ENCODE results near the gene HOXA10. TPM values are rescaled to one million over a fixed set of nuclear protein-coding genes. Genes with fewer than 3 reads are reported as not detected.
A peak's percentile ranks its signal among the peaks of the same experiment; 100 is the strongest.

The HOXA10 gene
- polyA plus RNA-seq, 1 donor: 30.3 TPM

DNA sequence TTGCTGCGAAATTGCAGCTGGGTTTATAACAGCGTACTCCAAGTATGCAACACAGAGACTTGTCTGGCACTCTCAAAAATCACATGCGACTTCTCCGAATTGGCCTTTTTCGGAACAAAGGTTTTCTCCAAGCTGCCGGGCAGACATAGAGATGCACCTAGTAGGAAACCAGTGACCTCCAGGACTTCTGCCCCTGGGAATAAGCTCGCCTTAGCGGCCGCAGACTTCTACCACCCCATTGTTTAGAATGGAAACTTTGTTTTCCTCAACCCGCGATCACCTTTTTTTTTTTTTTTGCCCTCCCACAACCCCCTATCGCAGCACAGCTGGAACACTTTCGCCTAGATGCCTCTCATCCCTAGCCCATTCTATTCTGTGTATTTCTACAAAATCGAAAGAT is 4.9 kb upstream of the HOXA10 start:
- DNase-seq: no peak

DNA sequence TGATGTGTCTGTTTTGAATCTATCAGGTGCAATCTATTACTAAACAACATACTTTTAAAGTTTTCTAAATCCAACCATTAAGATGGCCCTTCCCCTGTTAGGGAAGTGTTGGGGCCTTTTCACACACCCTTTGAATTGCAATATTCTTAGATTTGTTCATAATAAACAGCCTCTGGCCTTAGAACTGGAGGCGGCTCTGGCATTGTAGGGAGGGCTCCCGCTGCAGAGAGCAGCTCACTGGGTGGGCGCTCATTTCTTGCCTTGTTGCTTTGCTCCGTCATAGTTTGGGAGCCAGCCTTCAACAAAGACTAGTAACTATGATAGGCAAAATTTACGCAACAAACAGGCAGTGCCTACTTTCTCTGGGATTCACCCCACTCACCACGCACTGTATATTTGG is 4.2 kb upstream of the HOXA10 start:
- DNase-seq: no peak

DNA sequence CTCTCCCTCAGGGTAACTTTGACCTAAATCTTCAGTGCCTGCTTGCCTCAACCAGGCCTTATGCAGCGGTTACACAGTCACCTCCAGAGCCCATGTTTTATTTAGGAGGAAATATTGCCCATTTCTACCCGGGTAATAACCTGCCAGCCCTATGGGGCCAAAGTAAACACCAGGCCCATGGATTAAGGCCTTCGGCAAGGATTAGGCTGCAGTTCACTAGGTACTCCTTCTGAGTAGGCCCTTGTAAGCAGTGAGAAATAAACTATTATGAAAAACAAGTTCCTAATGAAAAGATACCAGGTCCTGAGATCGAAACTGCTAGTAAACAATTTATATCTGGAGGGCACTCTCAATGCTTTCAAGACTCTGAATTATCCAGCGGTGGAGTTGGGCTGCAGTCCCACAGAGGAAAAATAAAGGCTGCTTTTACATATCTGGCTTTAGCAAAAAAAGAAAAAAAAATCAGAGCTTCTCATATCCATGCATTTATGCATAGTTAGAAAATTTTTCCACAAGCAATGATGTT is 3.7 kb upstream of the HOXA10 start:
- DNase-seq: no peak

DNA sequence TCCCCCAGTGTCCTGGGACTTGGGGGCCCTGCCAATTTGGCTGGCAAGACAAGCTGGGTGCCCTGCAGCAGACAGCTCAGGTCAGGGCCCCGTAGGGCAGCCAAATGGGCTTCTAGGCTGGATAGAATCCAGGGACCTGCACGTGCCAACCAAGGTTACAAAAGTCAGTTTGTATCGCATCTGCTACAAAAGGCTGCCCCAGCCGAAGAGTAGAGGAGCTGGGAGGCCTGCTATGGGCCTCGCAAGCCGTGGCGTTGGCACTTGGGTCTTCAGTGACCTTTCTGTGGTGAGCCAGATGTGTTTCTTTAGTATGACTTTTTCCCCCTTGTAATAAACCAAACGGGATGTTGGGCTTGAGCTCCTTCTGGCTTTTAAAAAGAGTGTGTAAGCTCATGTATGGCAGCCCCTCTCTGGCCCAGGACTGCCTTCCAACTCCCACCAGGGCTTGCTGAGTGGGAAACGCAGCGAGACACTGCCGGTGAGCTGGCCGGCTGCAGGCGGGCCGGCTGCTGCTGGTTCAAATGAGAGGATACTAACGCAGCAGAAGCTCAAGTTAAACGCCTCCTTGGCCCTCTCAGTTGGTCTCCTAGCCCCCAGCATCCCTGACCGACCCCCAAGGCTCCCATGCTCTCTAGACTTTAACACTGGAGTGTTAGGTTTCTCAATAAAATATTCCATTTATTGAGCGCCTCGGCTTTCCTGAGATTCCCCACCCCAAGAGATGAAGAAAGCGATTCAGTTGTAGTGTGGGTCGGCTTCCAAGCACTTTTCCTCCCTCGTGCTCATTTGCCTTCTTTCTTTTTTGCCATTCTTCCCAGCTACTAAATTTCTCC is 3.1 kb upstream of the HOXA10 start:
- DNase-seq: no peak

DNA sequence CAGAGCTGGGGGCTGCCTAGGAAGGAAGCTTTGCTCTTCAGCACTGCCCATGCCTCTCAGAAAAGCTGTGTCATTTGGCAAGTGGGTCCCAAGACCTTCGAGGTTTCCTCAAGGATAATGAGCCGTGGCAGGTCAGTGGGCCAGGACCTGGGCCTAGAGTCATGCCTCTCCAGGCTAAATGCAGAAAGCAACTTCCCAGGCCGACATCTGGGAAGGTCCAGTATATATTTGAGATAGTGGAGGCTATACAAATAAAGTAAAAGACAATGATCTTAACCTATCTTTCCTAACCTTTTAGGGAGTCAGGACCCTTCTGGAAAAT is 2.4 kb upstream of the HOXA10 start:
- no peak for DNase-seq

DNA sequence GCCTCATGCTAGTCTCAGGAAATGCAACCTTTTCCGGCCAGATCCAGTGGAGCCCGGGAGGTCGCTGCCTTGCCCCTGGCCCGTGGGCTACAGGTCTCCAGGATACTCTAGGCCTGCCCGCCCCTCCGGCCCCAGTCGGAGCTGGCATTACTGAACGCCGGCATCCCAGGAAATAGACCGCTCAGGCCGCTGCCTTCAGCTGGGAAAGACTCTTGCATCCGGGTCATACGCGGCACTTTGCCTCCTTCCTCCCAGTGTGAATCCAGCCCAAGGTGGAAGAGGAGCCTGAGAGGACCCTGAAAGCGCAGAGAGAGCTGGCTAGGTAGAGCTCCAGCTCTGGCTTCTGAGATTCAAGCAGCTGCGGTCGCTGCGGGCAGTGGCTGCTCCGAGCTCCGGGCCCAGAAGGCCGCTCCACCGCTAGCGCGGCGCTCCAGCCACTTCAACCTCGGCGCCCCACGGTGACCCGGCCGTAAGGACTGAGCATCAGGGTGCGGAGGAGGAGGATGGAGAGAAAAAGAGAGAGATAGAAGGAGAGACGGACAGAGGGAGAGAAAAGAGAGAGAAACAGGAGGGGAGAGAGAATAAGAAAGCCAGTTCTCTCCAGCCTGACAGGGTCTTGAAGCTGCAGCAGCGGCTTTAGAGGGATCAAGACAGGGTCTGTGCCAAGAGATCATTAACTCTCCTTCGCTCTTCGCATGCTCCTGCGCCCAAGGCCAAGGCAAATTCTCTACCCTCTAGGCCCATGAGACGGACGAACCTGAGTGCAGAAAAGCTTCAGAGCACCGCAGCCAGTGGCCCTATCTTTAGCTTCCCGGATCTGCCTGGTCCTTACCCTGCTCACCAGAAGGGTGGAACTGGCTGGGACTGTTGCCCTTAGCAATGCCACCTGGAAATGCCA is 1.8 kb upstream of the HOXA10 start:
- DNase-seq: no peak

DNA sequence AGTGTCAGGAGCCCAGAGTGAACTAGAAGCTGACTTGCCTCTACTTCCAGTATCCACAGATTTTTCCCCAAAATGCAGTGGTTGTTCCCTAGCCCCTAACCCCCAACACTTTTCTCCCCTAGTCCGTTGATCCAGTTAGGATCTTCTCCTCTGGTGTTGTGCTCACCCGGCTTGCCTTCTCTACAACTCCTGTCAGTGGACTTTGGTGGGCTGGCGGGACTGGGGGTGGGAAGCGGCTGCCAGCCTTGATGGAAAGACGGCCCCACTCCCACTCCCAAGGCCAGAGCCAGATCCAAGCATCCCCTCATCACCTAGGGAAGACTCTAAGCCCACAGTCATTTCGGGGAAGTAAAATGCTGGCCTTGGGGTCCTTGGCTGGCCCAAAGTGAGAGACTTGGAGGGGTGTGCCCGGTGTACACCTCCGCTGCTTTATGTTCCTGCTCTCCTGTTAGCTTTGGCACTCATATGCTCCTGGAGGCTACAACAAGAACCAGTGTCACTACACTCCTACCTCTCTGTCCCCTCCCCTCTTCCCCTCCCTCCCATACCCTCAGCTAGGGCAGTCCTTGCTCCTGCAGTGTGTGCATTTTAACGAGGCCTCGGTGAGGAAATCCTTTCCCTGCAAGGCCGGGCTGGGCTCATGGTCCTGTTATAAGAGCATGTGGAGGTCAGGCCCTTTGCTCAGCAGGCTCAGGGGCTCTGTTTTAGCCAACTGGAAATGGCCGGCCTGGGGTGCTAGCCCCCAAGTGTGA is 930 bp upstream of the HOXA10 start:
- no peak for DNase-seq

DNA sequence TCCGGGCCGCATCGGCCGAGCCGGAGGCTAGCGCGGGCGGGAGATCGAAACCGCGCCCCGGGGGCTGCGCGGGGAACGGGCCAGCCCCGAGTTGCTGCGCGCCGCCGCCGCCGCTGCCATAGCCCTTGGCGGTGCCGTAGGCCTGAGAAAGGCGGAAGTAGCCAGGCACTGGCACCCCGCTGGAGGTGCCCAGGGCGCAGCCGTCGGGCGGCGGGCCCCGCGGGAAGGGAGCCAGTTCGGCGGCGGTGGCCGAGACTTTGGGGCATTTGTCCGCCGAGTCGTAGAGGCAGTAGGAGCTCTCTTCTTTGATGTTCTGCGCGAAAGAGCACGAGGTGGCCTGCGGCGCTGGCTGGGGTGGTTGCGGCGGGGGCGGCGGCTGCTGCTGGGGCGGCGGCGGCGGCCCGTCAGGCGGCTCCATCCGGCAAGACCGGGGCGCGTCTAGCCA is 587 bp downstream of the HOXA10 start:
- no peak for DNase-seq

DNA sequence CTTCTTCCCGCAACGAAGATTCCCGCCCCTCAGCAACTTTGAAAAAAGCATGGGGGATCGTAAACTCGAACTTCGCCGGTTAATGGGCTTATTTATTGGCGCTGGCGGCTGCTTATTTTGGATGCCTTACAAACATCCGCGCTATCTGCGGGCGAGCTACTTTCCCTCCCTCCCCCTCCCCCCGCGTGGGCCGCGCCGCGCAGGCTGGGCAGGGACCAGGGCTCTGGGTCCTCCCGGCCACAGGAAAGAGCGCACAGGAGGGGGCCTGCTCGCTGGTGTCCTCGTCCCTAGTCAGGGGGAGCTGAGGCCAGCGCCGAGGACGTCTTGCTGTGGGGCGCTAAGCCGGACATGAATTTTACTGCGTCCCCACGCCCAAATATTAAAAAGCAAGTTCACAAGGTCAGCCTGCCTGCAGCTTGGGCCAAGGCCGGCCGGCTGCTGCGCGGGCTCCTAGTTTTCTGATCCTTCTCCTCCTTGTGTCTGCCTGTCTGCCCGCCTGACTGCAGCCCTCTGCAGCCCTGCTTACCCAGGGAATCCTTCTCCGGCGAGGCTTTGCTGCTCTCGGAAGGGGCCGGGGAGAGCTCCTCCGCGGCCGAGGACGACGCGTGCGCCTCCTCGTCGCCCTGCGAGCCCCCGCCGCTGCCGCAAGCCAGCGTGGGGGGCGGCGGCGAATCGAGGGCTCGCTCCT is 1.2 kb downstream of the HOXA10 start:
- peak; percentile 87 for DNase-seq

DNA sequence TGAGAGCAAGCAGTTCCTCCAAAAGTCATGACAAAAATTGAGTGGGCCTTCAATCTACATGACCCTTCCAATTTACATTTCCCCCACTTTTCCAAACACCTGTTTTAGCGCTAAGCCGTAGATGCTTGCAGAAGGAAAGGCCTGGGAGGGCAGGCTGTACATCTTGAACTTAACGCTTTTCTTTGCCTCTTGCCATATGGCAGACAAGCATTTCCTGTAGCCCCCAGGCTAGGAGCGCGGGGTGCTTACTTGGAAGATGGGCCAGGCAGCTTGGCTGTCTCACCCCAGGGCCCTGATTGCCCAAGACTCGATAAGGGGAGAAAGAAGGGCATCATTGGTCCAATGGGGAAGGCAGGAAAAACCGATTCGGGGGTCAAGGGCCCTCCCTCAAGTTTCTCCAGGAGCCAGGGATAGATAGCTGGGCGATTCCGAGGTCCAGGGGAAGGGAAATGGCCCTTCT is 1.8 kb downstream of the HOXA10 start:
- DNase-seq: no peak

DNA sequence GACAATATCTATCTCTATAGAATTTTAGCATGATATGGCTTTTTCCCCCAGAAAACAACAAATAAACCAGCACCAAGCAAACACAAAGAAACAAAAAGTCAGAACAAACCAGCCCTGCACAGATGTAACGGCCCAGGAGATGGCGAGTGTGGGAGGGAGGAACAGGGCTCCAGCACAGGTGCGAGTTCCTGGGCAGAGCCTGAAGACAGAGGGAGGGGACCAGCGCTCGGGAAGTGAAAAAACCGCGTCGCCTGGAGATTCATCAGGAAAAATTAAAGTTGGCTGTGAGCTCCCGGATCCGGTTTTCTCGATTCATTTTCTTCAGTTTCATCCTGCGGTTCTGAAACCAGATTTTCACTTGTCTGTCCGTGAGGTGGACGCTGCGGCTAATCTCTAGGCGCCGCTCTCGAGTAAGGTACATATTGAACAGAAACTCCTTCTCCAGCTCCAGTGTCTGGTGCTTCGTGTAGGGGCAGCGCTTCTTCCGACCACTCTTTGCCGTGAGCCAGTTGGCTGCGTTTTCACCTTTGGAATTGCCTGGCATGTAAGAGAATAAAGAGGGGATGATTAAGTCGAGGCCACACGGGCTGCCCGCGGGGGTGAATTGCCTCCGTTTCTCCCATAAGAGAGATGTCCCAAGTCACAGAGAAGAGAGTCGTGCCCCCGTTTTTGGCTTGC is 2.3 kb downstream of the HOXA10 start:
- DNase-seq: no peak

DNA sequence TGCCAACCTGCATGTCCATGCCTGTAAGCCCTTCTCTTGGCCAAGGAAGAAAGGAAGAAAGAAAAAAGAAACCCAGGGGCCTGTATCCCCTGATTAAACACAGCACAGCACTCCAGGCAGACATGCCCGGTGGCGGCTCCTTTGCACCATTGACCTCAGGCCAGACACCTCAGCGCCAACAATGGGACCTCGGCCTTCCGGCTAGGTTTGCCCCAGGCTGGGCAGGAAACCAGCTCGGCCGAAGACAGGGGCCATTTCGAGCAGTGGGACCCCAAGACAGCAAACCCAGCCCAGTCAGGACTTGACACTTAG is 2.8 kb downstream of the HOXA10 start:
- DNase-seq: no peak

DNA sequence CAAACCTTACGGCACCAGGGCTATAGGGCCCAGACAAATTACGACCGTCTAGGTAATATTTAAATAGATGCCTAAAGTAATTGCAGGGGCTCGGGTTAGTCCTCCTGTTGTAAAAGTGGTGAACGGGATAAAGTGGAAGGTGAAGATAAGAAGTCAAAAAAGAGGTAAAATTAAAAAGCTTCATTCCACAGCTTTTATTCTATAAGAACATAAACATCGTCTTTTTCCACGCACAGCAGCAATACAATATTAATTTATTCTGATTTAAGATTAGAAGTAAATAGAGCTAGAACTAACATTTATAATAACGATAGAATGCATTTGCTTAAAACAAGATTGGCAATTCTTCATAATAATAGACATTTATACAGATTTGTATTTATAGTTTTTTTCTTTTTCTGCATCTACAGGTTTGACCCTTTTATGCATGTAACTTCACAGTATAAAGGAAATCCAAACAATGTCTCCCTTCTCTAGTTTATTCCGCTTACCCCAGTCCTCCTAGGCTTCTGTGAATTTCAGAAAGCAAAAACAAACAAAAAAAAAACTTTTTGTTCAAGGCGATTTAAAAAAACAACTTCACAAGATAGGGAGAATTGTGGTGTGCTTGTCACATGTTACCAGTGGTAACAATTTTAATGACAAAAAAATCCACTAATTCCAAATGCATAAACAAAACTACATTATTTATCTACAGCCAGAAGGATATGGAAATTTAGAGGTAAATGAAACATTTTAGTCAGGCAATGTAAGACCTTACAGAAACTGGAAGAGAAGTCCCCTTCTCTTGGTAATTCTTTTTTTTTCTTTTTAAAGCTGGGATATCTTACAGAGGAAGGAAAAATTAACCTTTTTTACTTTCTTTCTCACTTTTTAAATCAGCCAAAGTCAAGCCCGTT is 3.4 kb downstream of the HOXA10 start:
- no peak for DNase-seq

DNA sequence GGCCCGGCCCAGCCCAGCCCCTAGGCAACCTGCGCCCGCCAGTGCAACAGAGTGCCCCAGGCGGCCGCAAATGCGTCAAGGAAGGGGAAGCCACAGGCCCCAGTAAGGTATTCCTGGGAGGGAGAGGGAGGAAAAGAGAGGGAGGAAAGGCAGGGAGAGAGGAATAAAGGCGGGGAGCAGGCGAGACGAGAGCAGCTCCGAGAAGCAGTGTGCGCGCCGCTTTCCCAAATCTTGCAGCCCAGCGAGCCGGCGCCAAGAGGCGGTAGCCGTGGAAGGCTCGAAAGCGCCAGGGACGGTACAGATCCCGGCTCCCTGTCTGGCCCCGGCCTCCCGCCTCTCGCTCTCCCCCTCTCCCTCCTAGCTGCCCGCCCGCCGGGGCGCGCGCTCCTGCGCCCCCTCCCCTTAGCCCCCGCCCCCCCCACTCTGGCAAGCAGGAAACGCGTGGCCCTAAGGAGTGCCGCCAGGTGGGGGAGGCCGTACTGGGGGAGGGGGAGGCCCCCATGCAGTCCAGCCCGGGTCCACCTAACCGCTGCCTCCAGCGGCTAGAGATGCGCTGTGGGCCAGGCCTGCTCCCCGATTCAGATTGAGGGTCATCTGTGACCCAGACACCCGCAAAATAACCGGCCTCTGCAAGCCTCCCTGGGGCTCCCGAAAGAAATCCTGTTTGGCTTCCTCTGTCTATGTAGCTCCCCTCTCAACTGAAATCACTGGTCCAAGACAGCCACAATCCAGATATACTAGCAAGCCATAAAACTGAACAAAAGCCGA is 4.3 kb downstream of the HOXA10 start:
- DNase-seq: no peak

DNA sequence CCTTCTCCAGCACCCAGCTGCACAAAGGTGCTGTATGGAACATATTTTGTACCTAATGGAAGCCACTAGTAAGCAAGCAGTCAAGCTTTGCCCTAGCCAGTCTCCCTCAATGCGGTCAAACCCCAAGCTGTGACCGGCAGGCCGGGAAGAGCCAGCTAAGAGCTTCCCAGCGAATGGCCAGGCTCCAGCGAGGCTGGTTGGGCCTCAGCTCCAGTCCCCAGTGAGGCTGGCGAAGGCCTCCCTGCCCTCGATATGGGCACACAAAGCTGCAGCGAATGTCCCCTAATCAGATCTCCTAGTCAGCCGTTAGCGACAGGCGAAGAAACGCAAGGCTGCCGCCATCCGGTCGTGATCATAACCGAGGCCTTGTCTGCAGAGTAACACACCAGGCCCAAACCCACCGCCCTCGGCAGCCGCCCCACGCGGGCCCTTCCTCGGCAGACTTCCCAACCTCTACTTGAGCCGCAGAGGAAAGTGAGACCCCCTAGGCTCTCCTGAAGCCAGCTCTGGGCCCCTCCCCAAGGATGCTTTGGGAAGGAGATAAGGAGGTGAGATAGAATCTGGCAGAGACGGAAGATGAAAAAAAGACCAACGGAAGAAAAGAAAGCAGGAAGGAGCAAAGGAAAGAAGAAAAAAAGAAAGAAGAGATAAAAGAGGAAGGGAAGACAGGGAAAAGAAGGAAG is 5.7 kb downstream of the HOXA10 start:
- peak; percentile 79 for DNase-seq

DNA sequence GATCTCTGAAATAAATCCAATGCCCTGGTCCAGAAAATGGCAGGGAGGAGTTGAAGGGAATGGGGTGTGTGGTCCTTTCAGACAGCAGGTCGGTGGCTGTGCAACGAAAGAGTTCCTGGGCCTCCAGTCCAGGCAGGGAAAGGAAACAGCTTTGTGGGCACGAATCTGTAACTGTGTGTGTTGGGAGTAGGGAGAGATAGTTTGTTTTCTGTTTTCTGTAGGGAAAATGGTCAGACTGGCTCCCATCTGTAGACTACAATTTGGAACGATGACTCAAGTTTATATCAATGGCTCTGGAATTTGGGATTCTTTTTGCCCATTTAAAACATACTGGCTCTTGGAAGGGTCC is 6.2 kb downstream of the HOXA10 start:
- no peak for DNase-seq

DNA sequence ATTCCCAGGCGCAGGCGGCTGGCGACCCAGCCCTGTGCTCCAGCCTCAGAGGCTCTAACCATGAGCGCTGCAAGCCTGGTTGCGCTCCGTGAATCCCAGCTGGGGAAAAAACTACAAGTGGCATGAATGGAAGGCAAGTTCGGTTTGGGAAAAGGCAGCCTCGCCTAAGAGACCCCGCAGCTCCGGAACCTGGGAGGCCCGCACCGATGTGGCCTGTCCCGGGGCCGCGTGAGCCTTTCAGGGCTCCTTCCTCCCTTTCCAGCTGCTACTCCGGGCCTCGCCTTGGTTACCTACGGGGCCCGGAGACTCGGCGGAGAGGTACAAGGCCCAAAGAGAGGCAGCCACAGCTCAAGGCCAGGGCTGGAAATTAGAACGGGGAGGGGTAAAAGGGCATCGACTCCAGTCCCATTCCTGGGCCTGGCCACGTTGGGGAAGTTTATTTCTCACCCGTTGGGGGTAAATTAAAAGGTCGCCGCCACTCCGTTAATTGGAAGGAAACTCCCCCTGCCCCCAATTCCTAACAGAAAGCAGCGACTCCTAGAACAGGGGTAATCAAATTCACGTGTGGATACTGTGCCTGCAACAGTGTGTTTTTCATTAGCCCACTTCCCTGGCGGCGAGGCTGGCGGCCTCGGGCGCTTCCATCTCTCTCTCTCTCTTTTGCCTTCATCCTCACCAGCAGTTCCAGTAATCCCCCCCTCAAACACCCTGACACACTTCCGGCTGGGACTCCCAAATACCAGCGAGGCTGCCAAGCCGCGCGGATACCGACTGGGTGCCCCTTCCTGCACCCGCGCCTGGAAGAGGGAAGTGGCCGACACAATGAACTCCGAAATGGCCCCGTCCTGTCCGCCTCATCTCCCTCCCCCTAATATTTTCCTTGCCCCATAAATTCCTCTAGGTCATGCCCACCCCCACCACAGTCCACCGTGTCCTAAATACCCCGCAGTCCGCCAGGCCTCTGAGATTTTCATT is 7.3 kb downstream of the HOXA10 start:
- no peak for DNase-seq

DNA sequence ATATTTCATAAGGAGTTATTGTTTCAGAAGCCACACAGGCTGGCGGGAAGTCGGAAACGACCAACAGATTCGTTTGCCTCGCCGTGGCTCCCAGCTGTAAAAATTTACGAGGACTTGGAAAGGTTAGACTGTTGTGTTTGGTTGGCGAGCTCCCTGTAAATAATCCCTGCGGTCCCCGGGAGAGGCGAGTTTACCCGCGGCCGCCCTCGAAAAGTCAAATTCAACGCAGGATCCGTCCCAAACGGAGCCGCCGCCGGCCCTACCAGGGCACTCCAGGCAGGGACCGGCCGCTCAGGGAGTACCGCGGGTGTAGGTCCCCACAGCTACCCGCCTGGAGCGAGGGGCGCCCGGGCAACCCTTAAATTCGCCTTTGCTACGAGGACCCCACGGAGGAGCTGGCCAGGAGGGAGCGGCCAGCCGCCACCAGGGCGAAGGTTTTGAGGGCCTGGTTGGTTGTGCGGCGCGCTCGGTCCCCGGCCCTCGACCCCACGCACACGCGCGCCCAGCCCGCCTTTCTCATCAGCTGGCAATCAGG is 8.1 kb downstream of the HOXA10 start:
- DNase-seq: no peak
